ENCODE measurements around the gene ZNF442.
"Not testable (repeated sequence)": the region's sequence is repeated elsewhere in the genome, so short reads cannot be mapped to it uniquely, and the experiment has no call there.

The ZNF442 gene

GRCh38 chr19:12350185-12350889, 15.1 kb downstream of the ZNF442 start:
- Mint-ChIP-seq H3K27me3 (no peaks in the 10 kb centered on the region), H3K4me1 (ENCODE audit: low read depth) (no peaks in the 10 kb centered on the region), H3K4me3 (no peak overlapping the region), H3K9me3 (peaks cover 55% of the 10 kb centered on the region), H3K36me3 (ENCODE audit: low read depth) (peaks cover 59% of the 10 kb centered on the region), H3K27ac (no peak overlapping the region)

GRCh38 chr19:12346896-12347295, 18.6 kb downstream of the ZNF442 start:
- Mint-ChIP-seq H3K27ac (no peak overlapping the region), H3K4me1 (ENCODE audit: low read depth) (no peaks in the 10 kb centered on the region), H3K27me3 (no peaks in the 10 kb centered on the region), H3K36me3 (ENCODE audit: low read depth) (peaks cover 35% of the 10 kb centered on the region), H3K4me3 (no peak overlapping the region), H3K9me3 (peaks cover 38% of the 10 kb centered on the region)

- peaks cover 33% of the 10 kb centered on the region for H3K9me3 Mint-ChIP-seq
- H3K27ac Mint-ChIP-seq = no peak overlapping the region
These were observed 20.3 kb downstream of the ZNF442 start for GRCh38 chr19:12345197-12345596.

GRCh38 chr19:12333162-12334159, 32.0 kb downstream of the ZNF442 start, which contains the start of gene ZNF563:
Gene ZNF563 (minus strand): TSS chr19:12333633. CDS start chr19:12333482, 151 bp downstream.
- Mint-ChIP-seq H3K36me3 (ENCODE audit: low read depth) (peaks cover 3% of the 10 kb centered on the region), H3K27me3 (no peaks in the 10 kb centered on the region), H3K4me1 (ENCODE audit: low read depth) (peaks cover 36% of the 10 kb centered on the region), H3K27ac (peak within 1 kb of the TSS; percentile 93), H3K4me3 (peak within 1 kb of the TSS; percentile 89), H3K9me3 (no peaks in the 10 kb centered on the region)

More at GRCh38 chr19:12345197-12345596, 20.3 kb downstream of the ZNF442 start:
- Mint-ChIP-seq H3K36me3 (ENCODE audit: low read depth) (peaks cover 20% of the 10 kb centered on the region), H3K4me1 (ENCODE audit: low read depth) (no peaks in the 10 kb centered on the region), H3K27me3 (no peaks in the 10 kb centered on the region), H3K4me3 (no peak overlapping the region)

GRCh38 chr19:12331211-12331941, 34.1 kb downstream of the ZNF442 start:
- no peaks in the 10 kb centered on the region for H3K27me3 Mint-ChIP-seq
- peaks cover 8% of the 10 kb centered on the region for H3K36me3 Mint-ChIP-seq (ENCODE audit: low read depth)
- H3K27ac Mint-ChIP-seq = peak overlapping the region; percentile 86
- H3K9me3 Mint-ChIP-seq = no peaks in the 10 kb centered on the region
- peaks cover 50% of the 10 kb centered on the region for H3K4me1 Mint-ChIP-seq (ENCODE audit: low read depth)
- H3K4me3 Mint-ChIP-seq = peak overlapping the region; percentile 89

GRCh38 chr19:12330340-12330739, 35.1 kb downstream of the ZNF442 start:
- Mint-ChIP-seq H3K4me3 (peak overlapping the region; percentile 89), H3K4me1 (ENCODE audit: low read depth) (peaks cover 60% of the 10 kb centered on the region)

GRCh38 chr19:12325690-12326089, 39.8 kb downstream of the ZNF442 start:
- H3K4me1 Mint-ChIP-seq (ENCODE audit: low read depth) = peaks cover 35% of the 10 kb centered on the region
- H3K9me3 Mint-ChIP-seq = peaks cover 10% of the 10 kb centered on the region
- H3K36me3 Mint-ChIP-seq (ENCODE audit: low read depth) = peaks cover 44% of the 10 kb centered on the region
- H3K27me3 Mint-ChIP-seq = no peaks in the 10 kb centered on the region
- H3K27ac Mint-ChIP-seq = peak overlapping the region; percentile 3
- peak overlapping the region; percentile 43 for H3K4me3 Mint-ChIP-seq

More at GRCh38 chr19:12330340-12330739, 35.1 kb downstream of the ZNF442 start:
- H3K36me3 Mint-ChIP-seq (ENCODE audit: low read depth) = peaks cover 15% of the 10 kb centered on the region
- H3K9me3 Mint-ChIP-seq = no peaks in the 10 kb centered on the region
- no peaks in the 10 kb centered on the region for H3K27me3 Mint-ChIP-seq
- no peak overlapping the region for H3K27ac Mint-ChIP-seq

GRCh38 chr19:12318782-12319413, 46.6 kb downstream of the ZNF442 start:
- H3K4me1 Mint-ChIP-seq (ENCODE audit: low read depth) = no peaks in the 10 kb centered on the region
- H3K27ac Mint-ChIP-seq = no peak overlapping the region
- peaks cover 31% of the 10 kb centered on the region for H3K9me3 Mint-ChIP-seq
- H3K4me3 Mint-ChIP-seq = no peak overlapping the region
- no peaks in the 10 kb centered on the region for H3K27me3 Mint-ChIP-seq
- H3K36me3 Mint-ChIP-seq (ENCODE audit: low read depth) = peaks cover 67% of the 10 kb centered on the region

- peaks cover 19% of the 10 kb centered on the region for H3K9me3 Mint-ChIP-seq
- no peak overlapping the region for H3K27ac Mint-ChIP-seq
- no peaks in the 10 kb centered on the region for H3K4me1 Mint-ChIP-seq (ENCODE audit: low read depth)
- H3K27me3 Mint-ChIP-seq = no peaks in the 10 kb centered on the region
- H3K4me3 Mint-ChIP-seq = no peak overlapping the region
- H3K36me3 Mint-ChIP-seq (ENCODE audit: low read depth) = peaks cover 40% of the 10 kb centered on the region
These were observed 50.9 kb downstream of the ZNF442 start for GRCh38 chr19:12314553-12314952.

- H3K27me3 Mint-ChIP-seq; H3K9me3 Mint-ChIP-seq; H3K4me1 Mint-ChIP-seq (ENCODE audit: low read depth); H3K27ac Mint-ChIP-seq; H3K4me3 Mint-ChIP-seq; H3K36me3 Mint-ChIP-seq (ENCODE audit: low read depth): not testable (repeated sequence)
These were observed 56.6 kb downstream of the ZNF442 start for GRCh38 chr19:12308891-12309290.
